H4 (cell line): ENCODE measurements around the gene TTC23. TPM values are rescaled to one million over a fixed set of nuclear protein-coding genes. Genes with fewer than 3 reads are reported as not detected.
A peak's percentile ranks its signal among the peaks of the same experiment; 100 is the strongest.
"Not testable (repeated sequence)": the region's sequence is repeated elsewhere in the genome, so short reads cannot be mapped to it uniquely, and the experiment has no call there.

Source experiments
- DNase-seq: peaks from one replicate; pipeline ENCODE4 v3.0.0-alpha.2; 2015; ENCODE audit warnings: low spot score
- total RNA-seq: library from RNA; depleted of rRNA; stranded (reverse); fragments of >200 nt; shearing (Covaris generic); gene quantifications from 2 replicates; pipeline ENCODE4 v1.2.3, GENCODE V29; 2014

TTC23 gene
- total RNA-seq, 1 experiment from 2014 or later = 20.6 TPM

DNA sequence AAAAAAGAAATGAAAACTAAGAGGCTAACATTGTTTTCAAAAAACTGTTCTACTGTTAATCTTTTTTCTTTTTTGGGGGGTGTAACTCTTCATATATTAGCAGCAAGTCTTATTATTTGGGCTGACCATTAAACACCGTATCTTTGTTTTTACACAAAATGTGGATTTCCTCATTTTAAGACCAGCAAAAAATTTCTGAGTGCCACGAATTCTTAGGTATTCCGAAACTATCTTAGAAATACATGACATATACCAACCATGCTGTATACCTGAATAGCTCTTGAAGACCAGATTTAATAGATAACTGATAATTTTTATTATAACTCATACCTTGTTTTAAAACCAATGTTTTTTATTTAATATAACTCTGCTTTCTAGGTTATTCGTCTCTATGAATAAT is 620 bp upstream of the TTC23 start:
- no peak for DNase-seq

DNA sequence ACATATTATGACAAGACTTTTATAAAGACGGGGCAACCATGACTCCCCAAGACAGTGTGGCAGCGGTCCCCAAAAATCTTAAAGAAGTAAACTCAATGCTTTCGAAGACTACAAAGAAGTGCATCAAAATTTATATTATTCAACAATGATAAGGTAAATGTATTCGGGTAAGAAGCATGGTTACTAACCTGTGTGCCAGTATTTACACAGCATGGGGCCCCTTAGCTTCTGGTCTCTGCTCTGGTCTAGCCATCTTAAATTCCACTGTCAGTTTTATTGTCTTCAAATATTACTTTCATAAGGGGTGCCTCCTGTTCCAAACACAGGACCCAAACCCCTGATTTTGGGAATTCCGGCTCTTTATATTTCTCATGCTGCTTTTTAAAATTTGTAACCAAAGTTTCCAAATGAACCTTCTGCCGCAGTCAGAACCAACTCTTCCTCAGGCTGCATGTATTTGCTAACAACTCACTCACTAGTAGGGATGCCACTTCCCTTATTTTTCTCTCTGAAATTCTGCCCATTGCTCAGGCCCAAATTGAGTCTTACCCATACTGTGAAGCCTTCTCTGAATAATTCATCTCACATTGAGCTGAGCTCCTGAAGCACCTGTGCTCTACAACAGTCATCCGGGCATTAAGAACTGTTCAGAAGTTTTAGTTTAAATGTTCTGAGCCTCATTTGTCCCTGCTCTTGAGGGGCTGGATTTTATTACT is 1.2 kb downstream of the TTC23 start:
- DNase-seq = no peak

DNA sequence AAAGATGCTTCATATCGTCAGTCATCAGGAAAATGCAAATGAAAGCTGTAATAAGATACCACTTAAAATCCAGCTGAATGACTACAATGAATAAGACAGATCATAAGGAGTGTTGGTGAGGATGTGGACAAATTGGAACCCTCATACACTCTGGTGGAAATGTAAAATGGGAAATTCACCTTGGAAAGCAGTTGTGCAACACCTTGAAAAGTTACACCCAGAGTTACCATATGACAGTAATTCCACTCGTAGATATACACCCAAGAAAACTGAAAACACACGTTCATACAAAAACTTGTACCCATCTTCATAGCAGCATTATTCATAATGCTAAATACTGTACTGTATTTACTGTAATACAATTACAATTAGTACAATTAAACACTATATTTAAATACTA is 2.3 kb downstream of the TTC23 start:
- DNase-seq = no peak

DNA sequence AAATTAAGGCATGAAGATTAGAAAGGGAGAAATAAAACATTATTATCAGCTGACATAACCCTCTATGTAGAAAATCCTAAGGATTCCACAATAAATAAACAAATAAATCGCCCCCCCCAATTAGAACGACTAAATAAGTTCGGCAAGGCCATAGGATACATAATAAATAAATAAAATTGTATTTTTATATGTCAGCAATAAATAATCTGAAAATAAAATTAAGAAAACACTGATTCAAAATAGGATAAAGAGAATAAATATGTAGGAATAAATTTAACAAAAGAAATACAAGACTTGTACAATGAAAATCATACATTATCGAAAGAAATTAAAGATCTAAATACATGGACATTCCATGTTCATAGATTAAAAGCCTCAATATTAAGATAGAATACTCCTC is 5.1 kb downstream of the TTC23 start:
- no peak for DNase-seq

DNA sequence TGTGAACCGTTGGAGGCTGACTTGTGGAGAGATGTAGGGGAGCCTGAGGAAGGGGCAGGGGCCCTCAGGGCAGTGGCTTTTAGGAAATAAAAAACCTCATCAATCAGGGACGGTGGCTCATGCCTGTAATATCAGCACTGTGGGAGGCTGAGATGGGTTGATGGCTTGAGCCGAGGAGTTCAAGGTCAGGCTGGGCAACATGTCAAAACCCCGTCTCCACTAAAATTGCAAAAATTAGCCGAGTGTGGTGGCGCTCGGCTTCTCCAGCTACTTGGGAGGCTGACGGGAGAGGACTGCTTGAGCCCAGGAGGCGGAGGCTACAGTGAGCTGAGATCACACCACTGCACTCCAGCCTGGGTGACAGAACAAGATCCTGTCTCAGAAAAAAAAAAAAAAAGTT is 7.6 kb downstream of the TTC23 start:
- no peak for DNase-seq

DNA sequence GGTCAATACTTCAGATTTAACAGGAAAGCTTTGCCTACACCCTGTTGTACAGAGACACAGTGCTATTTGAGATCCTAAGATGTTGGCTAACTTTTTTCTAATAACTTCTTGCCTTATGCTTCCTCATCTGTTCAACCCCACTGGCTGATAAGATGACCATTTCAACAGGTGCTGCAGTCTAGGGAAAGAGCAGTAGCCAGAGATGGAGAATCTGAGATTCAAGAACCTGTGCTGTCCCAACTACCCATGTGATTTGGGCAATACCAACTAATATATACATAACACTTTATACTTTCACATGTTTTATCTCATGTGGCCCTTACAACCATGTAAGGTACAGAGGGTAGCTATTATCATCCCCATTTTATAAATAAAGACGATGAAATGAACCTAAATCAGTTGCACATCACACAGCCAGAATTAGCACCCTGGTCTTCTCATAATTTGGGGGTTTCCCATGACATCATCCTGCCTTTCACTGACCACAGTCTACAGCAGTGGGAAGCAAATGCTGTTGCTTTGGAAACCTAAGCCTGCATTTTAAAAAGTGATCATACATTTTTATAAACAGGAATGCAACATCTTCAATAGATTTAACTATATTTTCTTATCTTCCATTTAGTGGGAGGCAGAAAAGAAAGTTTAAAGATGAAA is 9.7 kb downstream of the TTC23 start:
- DNase-seq = no peak

DNA sequence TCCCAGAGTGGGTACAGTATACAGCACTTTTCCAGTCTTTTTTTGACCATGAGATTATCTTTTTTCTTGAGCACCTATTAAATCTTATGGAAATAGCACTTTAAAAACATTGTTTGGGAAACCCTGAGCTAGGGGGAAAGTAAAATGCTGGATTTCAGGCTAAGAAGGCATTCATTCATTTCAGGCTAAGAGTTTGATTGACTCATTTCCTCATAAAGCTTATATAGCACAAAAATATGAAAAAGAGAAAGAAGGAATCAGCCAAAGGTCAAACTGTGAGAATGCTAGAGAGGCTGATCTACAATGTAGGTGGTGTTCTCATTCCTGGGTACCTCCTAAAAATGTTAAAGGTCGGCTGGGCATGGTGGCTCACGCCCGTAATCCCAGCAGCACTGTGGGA is 10.5 kb downstream of the TTC23 start:
- DNase-seq = no peak

DNA sequence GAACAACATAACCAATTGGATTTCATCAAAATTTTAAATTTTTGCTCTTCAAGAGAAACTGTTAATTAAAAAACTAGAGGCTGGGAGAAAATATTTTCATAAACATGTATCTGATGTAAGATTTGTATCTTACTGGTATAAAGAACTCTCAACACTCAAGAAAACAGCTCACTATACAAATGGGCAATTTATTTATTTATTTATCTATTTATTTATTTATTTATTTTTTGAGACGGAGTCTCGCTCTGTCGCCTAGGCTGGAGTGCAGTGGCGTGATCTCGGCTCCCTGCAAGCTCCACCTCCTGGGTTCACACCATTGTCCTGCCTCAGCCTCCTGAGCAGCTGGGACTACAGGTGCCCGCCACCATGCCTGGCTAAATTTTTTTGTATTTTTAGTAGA is 15.2 kb downstream of the TTC23 start:
- DNase-seq = not testable (repeated sequence)

DNA sequence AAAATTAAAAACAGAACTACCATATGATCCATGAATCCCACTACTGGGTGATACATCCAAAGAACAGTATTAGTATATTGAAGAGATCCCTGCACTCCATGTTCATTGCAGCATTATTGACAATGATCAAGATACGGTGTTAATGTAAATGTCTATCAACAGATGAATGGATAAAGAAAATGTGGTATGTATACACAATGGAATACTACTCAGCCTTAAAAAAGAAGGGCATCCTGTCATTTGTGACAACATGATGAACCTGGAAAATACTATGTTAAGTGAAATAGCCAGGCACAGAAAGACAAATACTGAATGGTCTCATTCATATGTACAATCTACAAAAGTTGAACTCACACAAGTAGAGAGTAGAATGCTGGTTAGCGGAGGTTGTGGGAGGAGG is 16.6 kb downstream of the TTC23 start:
- DNase-seq = no peak

DNA sequence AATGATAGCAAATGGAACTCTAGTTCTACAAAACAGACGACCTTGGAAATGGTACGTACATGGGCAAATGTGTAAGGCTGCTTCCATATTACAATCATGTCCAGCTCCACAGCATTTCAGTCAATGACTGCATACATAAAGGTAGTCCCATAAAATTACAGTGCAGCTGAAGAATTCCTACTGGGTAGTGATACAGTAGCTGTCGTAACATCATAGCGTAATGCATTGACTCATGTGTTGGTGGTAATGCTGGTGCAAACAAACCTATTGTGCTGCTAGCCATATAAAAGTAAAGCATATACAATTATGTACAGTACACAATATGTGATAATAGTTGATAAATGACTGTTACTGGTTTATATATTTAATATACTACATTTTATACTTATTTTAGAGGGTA is 18.5 kb downstream of the TTC23 start:
- no peak for DNase-seq

DNA sequence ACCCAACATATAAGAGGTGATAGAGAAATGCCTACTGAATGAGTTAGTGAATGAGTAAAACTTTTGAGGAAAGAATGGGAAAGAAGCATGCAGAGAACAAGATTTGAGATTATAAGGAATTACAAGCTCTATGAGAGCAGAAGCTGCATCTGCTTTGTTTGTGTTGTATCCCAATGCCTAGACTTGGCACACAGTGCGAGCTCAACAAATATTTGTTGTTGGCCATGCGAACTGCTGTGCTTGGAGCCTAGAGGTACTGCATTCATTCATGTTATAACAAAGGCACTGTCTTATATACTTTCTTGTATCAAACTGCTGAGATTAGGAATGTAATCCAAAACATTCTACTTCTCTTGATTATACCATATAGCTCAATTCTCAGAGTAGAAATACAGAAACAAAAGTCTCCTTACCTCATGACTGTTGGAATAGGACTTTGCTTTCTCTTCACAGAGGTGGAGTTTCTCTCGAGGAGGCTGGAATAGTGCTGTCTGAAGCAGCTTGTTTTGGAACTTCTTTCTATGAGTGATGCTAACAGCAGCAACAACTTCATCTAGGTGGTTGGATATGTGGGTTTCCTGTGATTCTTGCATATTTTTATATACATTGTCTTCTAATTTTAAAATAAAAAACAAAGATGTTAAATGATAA is 21.1 kb downstream of the TTC23 start:
- DNase-seq = no peak

DNA sequence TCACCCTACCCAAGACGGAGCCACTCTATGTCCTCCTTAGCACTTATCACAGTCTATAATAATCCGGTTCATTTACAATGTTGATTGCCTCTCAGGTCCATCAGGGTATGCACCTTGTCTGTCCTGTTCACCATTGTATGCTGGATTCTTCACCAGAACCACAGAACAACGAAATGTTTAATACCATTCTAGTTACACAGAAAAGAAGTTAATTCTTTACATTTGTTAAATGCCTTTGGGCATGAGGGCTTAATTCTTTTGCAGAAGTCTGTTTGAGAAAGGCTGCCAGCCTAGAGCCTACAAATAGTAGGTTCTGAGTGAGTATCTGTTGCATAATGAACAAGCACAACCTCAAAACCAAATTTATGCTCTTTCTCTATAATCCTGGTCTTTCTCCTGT is 22.6 kb downstream of the TTC23 start:
- no peak for DNase-seq

DNA sequence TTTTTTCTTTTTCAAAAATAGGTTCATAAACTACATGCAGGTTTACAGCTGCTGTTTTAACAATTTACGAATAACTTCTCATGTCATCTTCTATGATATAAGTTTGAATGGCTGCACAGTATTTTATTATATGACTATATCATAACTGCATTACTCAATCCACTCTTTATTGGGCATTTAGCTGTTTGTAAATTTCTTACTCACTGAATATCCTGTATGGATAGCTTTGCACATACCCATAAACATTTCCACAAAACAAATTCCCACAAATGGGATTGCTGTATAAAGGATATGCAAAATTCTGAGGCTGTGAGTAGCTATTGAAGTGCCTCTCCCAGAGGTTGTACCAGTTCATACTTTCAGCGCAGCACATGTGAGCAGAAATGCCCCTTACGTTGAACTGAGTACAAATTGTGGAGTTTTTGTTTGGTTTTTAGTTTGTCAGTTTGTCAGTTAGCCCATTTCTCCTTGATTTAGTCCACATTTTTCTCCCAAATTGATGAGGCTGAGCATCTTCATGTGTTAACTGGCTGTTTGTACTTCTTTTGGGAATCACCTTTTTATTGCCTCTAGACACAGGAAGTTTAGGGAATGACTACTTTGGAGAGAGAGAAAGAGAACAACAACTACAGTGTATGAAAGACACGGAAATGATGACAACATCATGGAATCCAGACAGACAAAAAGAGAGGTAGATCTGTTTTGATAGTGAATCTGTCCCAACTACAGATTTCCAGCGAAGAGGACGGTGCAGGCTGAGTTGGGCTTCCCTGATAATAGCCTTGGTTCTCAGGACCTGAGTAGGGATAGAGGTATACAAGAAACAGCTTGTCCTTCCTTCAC is 24.8 kb downstream of the TTC23 start:
- no peak for DNase-seq

DNA sequence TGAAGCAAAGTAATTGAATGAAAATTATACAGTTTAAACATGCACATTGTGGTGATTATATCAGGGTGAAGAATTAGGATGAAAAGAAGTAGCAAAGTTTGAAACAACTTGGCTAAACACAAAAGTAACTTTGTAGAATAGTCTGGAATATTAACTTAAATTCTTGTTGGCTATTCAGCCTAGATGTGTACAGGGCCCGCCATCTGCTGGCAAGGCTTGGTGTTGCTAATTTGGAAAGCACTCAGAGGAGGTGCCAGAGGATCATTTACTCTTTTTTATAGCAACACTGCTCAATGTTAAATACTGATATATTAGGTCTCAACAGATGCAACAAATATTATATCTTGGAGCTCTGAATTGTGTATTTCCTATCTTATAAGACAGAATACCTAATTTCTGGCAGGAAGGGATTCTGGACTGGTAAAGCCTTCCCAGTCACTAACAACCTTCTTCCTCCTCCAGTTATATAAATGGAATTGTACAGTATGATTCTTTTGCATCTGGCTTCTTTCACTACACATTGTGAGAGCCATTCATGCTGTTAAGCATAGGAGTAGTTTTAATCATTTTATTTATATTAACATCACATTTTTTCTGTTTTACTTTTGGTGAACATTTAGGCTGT is 36.1 kb downstream of the TTC23 start:
- peak; percentile 61 for DNase-seq

DNA sequence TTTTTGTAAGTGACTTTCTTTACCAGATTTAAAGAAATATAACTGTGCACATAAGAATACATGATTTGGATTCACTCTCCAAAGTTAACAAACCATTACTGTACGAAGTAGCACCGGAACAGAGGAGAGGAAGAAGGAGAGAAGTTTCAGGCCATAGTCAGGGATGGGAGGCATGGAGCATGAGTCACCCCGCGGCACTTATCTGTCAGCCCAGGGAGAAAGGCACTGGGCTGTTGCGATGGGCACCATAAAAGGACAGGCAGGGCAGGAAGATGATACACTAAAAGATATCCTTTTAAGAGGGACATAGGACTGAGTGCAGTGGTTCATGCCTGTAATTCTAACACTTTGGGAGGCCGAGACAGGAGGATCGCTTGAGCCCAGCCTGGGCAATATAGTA is 37.0 kb downstream of the TTC23 start:
- peak; percentile 35 for DNase-seq

DNA sequence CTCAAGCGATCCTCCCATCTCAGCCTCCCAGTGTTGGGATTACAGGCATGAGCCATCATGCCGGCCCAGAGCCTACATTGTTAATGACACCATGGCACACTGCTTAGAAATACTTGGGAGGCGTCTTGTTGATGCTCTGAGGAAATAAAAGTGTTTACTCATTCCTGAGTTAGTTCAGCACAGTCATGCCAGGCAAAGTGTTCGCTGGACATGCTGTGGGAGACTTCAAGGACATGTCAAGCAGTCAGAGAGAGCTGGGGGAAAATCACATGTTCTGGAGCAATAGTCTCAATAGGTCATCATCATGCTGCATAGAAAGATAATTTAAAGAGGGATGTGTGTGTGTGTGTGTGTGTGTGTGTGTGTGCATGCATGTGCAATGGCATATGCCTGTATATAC is 37.5 kb downstream of the TTC23 start:
- DNase-seq = peak; percentile 56

DNA sequence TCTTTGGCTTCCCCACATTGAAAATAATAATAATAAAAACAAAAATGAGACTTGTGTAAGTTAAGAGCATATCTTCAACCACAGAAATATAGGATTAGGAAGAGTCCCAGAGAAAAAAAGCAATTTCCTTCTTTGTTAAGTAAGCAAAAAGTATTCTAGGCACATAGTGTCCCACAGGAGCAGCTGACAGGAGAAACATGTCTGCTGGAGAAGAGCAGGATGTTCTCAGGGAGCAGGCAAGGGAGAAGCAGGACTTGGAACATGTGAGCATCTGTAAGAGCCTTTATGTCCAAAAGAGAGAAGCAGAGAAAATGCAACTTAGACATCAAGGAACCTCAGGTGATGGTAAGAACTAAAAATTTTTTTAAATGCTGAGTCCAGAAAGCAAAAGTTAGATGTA is 39.0 kb downstream of the TTC23 start:
- no peak for DNase-seq

DNA sequence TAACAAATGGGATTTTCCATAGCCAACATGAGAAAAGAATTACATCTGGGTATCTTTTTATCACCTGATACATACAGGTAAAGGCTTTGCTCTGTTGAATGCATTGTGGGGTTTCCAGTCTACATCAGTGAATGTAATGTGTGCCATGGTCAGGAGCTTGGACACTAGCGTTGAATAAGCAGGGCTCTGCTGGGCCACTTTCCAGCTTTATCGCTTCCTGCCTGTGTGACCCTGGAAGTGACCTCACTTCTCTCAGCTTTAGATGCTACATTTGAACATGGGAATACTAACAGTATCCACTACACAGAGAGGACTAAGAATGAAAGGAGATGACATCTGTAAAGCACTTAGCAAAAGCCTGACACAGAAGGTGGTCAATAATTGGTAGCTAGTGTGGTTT is 40.1 kb downstream of the TTC23 start:
- no peak for DNase-seq

DNA sequence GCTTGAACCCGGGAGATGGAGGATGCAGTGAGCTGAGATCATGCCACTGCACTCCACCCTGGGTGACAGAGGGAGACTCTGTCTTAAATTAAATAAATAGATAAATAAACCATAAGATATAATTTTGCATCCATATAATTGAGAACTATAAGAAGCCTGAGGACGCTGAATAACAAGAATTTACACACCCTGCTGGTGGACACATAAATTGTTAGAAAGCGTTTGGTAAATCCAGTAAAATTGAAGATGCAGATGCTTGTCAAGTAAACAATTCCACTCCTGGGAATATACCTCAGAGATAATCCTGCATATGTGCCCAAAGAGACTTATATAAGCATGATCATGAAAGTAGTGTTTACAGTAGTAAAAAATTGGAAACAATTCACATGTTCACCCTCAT is 41.7 kb downstream of the TTC23 start:
- no peak for DNase-seq

DNA sequence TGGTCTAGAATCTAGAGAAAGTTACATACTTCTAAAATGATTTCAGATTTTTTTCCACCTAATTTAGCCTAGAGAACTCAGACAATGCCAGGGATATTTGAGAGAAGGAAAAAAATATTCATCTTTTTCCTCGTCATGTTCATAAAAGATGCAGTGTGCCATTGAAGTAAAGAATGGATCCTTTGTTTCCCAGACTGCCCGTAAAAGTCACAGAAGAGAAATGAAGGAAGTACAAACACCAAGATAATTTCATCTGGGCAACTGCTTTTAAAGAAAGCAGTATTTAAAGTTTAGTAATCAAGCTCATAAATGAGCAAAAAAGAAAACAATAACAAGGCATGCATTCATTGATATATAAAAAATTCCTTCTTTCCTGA is 47.2 kb downstream of the TTC23 start:
- DNase-seq = no peak

DNA sequence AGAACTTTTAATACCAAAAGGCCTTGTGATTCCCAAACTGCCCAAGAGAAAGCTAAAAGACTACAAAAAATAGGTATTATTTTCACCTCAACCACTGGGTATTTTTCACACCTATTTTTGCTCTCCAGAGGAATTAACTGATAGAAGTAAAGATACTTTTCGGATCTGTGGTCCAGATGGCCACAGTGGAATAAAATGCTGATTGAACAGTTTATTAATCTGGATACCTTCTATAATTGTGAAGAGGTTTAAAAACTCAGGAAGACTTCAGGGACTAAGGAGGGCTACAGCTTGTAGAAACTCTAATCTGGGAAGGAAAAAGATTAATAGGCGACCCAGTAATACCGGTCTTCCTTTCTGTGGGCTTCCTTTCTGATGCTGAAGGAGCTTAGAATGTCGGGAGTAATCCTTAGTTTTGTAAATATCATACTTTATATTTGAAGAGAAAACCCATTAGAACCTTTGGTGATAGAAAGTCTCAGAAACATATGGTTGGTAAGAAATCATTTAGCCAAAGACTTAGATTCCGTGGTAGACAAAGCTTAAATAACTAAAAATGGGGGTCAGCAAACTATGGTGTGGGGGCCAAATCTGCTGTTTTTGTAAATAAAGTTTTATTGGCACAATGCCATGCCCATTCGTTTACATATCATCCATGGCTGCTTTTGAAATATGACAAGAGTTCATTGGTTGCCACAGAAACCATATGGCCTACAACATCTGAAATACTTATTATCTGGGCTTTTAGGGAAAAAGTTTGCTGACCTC is 47.8 kb downstream of the TTC23 start:
- no peak for DNase-seq
